ENCODE results near the gene HSPB6. TPM values are rescaled to one million over a fixed set of nuclear protein-coding genes. Genes with fewer than 3 reads are reported as not detected.

The HSPB6 gene
- total RNA-seq, 1 experiment from 2014 or later: 0.37 TPM

GRCh38 chr19:35752746-35753350 is 4.0 kb downstream of the HSPB6 start:
- Histone ChIP-seq H3K9me3 (ENCODE audit: control insufficient read depth, low read depth, low read length) (no peaks in the 10 kb centered on the region), H3K18ac (ENCODE audit: insufficient read length, low read depth, low read length) (no peak overlapping the region), H3K27me3 (ENCODE audit: insufficient read depth, low read length) (no peaks in the 10 kb centered on the region), H3K9ac (ENCODE audit: extremely low read depth, insufficient read length, low read length) (no peak overlapping the region), H3K4ac (ENCODE audit: low read depth, low read length) (no peak overlapping the region), H2AK5ac (ENCODE audit: insufficient read length, low read length) (no peak overlapping the region), H4K20me1 (ENCODE audit: control insufficient read depth, insufficient read depth, insufficient read length) (no peaks in the 10 kb centered on the region), H2BK20ac (ENCODE audit: low read depth, low read length, poor library complexity, severe bottlenecking) (no peak overlapping the region), H3K56ac (ENCODE audit: insufficient read length, low read depth, low read length) (no peak overlapping the region), H4K91ac (ENCODE audit: insufficient read length, low read depth, low read length) (no peak overlapping the region), H3K4me1 (ENCODE audit: insufficient read depth, low read length) (no peaks in the 10 kb centered on the region), H3T11ph (ENCODE audit: low read length) (no peak overlapping the region), H3K4me2 (ENCODE audit: insufficient read depth, insufficient read length, low read length) (no peak overlapping the region), H2BK120ac (ENCODE audit: low read depth, low read length, poor library complexity, severe bottlenecking) (no peak overlapping the region), H3K79me1 (ENCODE audit: insufficient read depth, low read depth, low read length, poor library complexity, severe bottlenecking) (no peaks in the 10 kb centered on the region), H3K23ac (ENCODE audit: insufficient read length, low read depth, low read length) (no peak overlapping the region), H2BK15ac (ENCODE audit: low read depth, low read length) (no peak overlapping the region), H2BK12ac (ENCODE audit: insufficient read length, low read depth, low read length) (no peak overlapping the region), H2BK5ac (ENCODE audit: insufficient read length, low read length) (no peak overlapping the region), H3K23me2 (ENCODE audit: insufficient read length, low read depth, low read length, poor library complexity, severe bottlenecking) (peaks cover 19% of the 10 kb centered on the region), H3K79me2 (ENCODE audit: insufficient read depth, low read length) (no peaks in the 10 kb centered on the region), H2AFZ (ENCODE audit: low read length) (no peak overlapping the region), H4K5ac (ENCODE audit: insufficient read length, low read depth, low read length) (no peak overlapping the region), H3K27ac (ENCODE audit: insufficient read length, low read depth, low read length) (no peak overlapping the region), H3K14ac (ENCODE audit: insufficient read depth, low read length) (no peak overlapping the region), H4K8ac (replicated peaks; ENCODE audit: insufficient read length, low read depth, low read length) (no peak overlapping the region)
- peaks cover 0 to 4% (median 2%) of the 10 kb centered on the region in 3 experiments; a peak in 2 of 7 replicates for H3K36me3 Mint-ChIP-seq (ENCODE audit: insufficient read depth in 1 of 3, low read depth in 3 of 3)
- H3K4me1 Mint-ChIP-seq: peaks cover 15 to 19% of the 10 kb centered on the region in 2 experiments
- no peak overlapping the region for H3K27ac Mint-ChIP-seq
- no peak for DNase-seq
- no peaks in the 10 kb centered on the region for H3K9me3 Mint-ChIP-seq
- H3K27me3 Mint-ChIP-seq (ENCODE audit: low read depth): peaks cover 7% of the 10 kb centered on the region
- H3K4me3 Mint-ChIP-seq: no peak overlapping the region; a peak in 1 of 5 replicates
- WGBS (ENCODE audit: extremely low coverage, insufficient read length, low lambda C conversion rate): no CpG with 5 or more reads among the region's 20 CpGs
- TF ChIP-seq, protein P1, sequence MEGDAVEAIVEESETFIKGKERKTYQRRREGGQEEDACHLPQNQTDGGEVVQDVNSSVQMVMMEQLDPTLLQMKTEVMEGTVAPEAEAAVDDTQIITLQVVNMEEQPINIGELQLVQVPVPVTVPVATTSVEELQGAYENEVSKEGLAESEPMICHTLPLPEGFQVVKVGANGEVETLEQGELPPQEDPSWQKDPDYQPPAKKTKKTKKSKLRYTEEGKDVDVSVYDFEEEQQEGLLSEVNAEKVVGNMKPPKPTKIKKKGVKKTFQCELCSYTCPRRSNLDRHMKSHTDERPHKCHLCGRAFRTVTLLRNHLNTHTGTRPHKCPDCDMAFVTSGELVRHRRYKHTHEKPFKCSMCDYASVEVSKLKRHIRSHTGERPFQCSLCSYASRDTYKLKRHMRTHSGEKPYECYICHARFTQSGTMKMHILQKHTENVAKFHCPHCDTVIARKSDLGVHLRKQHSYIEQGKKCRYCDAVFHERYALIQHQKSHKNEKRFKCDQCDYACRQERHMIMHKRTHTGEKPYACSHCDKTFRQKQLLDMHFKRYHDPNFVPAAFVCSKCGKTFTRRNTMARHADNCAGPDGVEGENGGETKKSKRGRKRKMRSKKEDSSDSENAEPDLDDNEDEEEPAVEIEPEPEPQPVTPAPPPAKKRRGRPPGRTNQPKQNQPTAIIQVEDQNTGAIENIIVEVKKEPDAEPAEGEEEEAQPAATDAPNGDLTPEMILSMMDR (conservative IDR thresholded peaks at IDR 0.05): no peak

Measured in H9 (cell line).